H1 (cell line): ENCODE measurements around the gene TMC3. TPM values are rescaled to one million over a fixed set of nuclear protein-coding genes. Genes with fewer than 3 reads are reported as not detected.

Source experiments
- CTCF ChIA-PET: fragments of 300-600 bp; sonication (Branson Sonifier 250); formaldehyde crosslinking; loops from one replicate; lab custom pipeline; 2021; ENCODE audit not compliant: partially characterized antibody; lab: Charles Lee
- POLR2A ChIA-PET: fragments of 300-600 bp; sonication (Branson Sonifier 250); formaldehyde crosslinking; loops from one replicate; lab custom pipeline; 2021; ENCODE audit warnings: inconsistent platforms; ENCODE audit not compliant: partially characterized antibody; lab: Charles Lee
- DNase-seq, 2 experiments: peaks; one replicate each; pipeline versions ENCODE4 v3.0.0 to v3.0.0-alpha.2; 2010 to 2022; ENCODE audit warnings: low spot score in 2 of 2, low read depth in 1 of 2, mixed read lengths in 1 of 2
- FAIRE-seq: peaks from 2 replicates; lab custom pipeline; 2011; peaks lifted over from hg19 to GRCh38; lab: Jason Lieb, UNC
- H2AFZ ChIP-seq: 2 replicates; pipeline ENCODE4 v1.8.1; 2012; ENCODE audit warnings: low read length, inconsistent platforms
- H2AK5ac ChIP-seq: 2 replicates; pipeline ENCODE4 v1.6.1; 2013; ENCODE audit warnings: low read depth, low read length
- H2BK120ac ChIP-seq: replicated peaks from 2 replicates; pipeline ENCODE3; 2013; ENCODE audit warnings: low read depth, low read length, inconsistent platforms
- H2BK12ac ChIP-seq: 2 replicates; pipeline ENCODE4 v1.6.1; 2013; ENCODE audit warnings: low read depth, low read length
- H2BK15ac ChIP-seq: 2 replicates; pipeline ENCODE4 v1.6.1; 2013; ENCODE audit warnings: low read length
- H2BK20ac ChIP-seq: 2 replicates; pipeline ENCODE4 v1.6.1; 2013; ENCODE audit warnings: low read length
- H2BK5ac ChIP-seq: 2 replicates; pipeline ENCODE4 v1.6.1; 2013; ENCODE audit warnings: low read depth, low read length
- H3K14ac ChIP-seq: 2 replicates; pipeline ENCODE4 v1.6.1; 2013; ENCODE audit warnings: inconsistent platforms; ENCODE audit not compliant: insufficient read length
- H3K18ac ChIP-seq: 2 replicates; pipeline ENCODE4 v1.6.1; 2013; ENCODE audit warnings: low read length; ENCODE audit errors: extremely low read depth
- H3K23ac ChIP-seq: 2 replicates; pipeline ENCODE4 v1.6.1; 2013; ENCODE audit warnings: inconsistent platforms; ENCODE audit not compliant: insufficient read length
- H3K23me2 ChIP-seq: 2 replicates; pipeline ENCODE4 v1.6.1; 2013; ENCODE audit warnings: low read depth, low read length
- H3K27ac ChIP-seq: 2 replicates; pipeline ENCODE4 v1.6.1; 2011; ENCODE audit warnings: low read depth, low read length, inconsistent platforms
- H3K27me3 ChIP-seq, 4 experiments: replicated peaks in 1 of 4; 1 replicate in 1 of 4; 2 replicates in 3 of 4; pipeline versions ENCODE4 v1.6.1 to v1.8.1; 2011 to 2013; ENCODE audit warnings: low read length in 3 of 4, mild to moderate bottlenecking in 3 of 4, inconsistent platforms in 2 of 4, mixed read lengths in 2 of 4, moderate library complexity in 1 of 4; ENCODE audit not compliant: control insufficient read depth in 3 of 4, insufficient read depth in 3 of 4; ENCODE audit errors: extremely low read depth in 1 of 4
- H3K36me3 ChIP-seq, 4 experiments: 2 replicates each; pipeline versions ENCODE4 v1.6.1 to v1.8.1; 2011 to 2013; ENCODE audit warnings: mild to moderate bottlenecking in 4 of 4, low read length in 3 of 4, moderate library complexity in 2 of 4, control low read depth in 1 of 4, inconsistent platforms in 1 of 4; ENCODE audit not compliant: insufficient read depth in 4 of 4, control insufficient read depth in 2 of 4
- H3K4ac ChIP-seq: replicated peaks from 2 replicates; pipeline ENCODE3; 2013; ENCODE audit warnings: low read length, low read depth, mixed read lengths, inconsistent platforms; ENCODE audit not compliant: insufficient read length
- H3K4me1 ChIP-seq, 4 experiments: replicated peaks in 1 of 4; 1 replicate in 1 of 4; 2 replicates in 3 of 4; pipeline versions ENCODE4 v1.6.1 to v1.8.1; 2011 to 2013; ENCODE audit warnings: low read length in 3 of 4, inconsistent platforms in 2 of 4, mixed read lengths in 1 of 4; ENCODE audit not compliant: insufficient read depth in 4 of 4, control insufficient read depth in 3 of 4
- H3K4me2 ChIP-seq, 2 experiments: 2 replicates each; pipeline versions ENCODE4 v1.6.1 to v1.8.1; 2011 to 2013; ENCODE audit warnings: low read depth in 2 of 2, low read length in 2 of 2, control low read depth in 1 of 2, inconsistent platforms in 1 of 2, mild to moderate bottlenecking in 1 of 2; ENCODE audit not compliant: insufficient read depth in 1 of 2
- H3K4me3 ChIP-seq, 4 experiments: fragments of 200-600, 300-600 bp in 1 of 4; sonication (generic), shearing (Covaris generic), sonication (Bioruptor Twin) in 1 of 4; 2 replicates each; pipeline versions ENCODE4 v1.5.1 to v1.8.1; 2011 to 2016; ENCODE audit warnings: low read length in 4 of 4, low read depth in 3 of 4, control low read depth in 2 of 4, inconsistent platforms in 2 of 4, mild to moderate bottlenecking in 2 of 4, mixed read lengths in 1 of 4, moderate library complexity in 1 of 4; ENCODE audit not compliant: insufficient read depth in 2 of 4; ENCODE audit errors: extremely low read depth in 1 of 4
- H3K56ac ChIP-seq: replicated peaks from 2 replicates; pipeline ENCODE3; 2013; ENCODE audit warnings: low read depth, mild to moderate bottlenecking, mixed read lengths, low read length, inconsistent platforms; ENCODE audit not compliant: insufficient read length
- H3K79me1 ChIP-seq: 2 replicates; pipeline ENCODE4 v1.6.1; 2013; ENCODE audit warnings: low read depth, low read length, control low read depth
- H3K79me2 ChIP-seq, 2 experiments: 2 replicates each; pipeline versions ENCODE4 v1.6.1 to v1.8.1; 2012 to 2013; ENCODE audit warnings: low read length in 2 of 2, mild to moderate bottlenecking in 2 of 2, inconsistent platforms in 1 of 2; ENCODE audit not compliant: insufficient read depth in 2 of 2, control insufficient read depth in 1 of 2
- H3K9ac ChIP-seq, 4 experiments: replicated peaks in 1 of 4; 1 replicate in 1 of 4; 2 replicates in 3 of 4; pipeline versions ENCODE4 v1.6.1 to v1.8.1; 2011 to 2013; ENCODE audit warnings: low read depth in 3 of 4, low read length in 3 of 4, control low read depth in 2 of 4, mild to moderate bottlenecking in 2 of 4, moderate library complexity in 2 of 4, inconsistent platforms in 1 of 4; ENCODE audit errors: extremely low read depth in 1 of 4
- H3K9me3 ChIP-seq, 2 experiments: 2 replicates each; pipeline versions ENCODE4 v1.6.1 to v1.8.1; 2012 to 2013; ENCODE audit warnings: mild to moderate bottlenecking in 2 of 2, moderate library complexity in 2 of 2, control low read depth in 1 of 2, inconsistent platforms in 1 of 2, low read depth in 1 of 2, low read length in 1 of 2, mixed read lengths in 1 of 2; ENCODE audit not compliant: insufficient read depth in 2 of 2
- H4K20me1 ChIP-seq, 2 experiments: replicated peaks in 1 of 2; 2 replicates each; pipeline versions ENCODE3 to v1.8.1; 2011 to 2013; ENCODE audit warnings: inconsistent platforms in 2 of 2, low read length in 2 of 2, mild to moderate bottlenecking in 1 of 2; ENCODE audit not compliant: insufficient read depth in 2 of 2, control insufficient read depth in 1 of 2
- H4K5ac ChIP-seq: 2 replicates; pipeline ENCODE4 v1.6.1; 2013; ENCODE audit warnings: low read length, low read depth, mixed read lengths, inconsistent platforms; ENCODE audit not compliant: insufficient read length
- H4K8ac ChIP-seq: 2 replicates; pipeline ENCODE4 v1.8.0; 2013; ENCODE audit warnings: mild to moderate bottlenecking, moderate library complexity, low read length, inconsistent platforms; ENCODE audit not compliant: insufficient read depth; ENCODE audit errors: extremely low read depth
- H4K91ac ChIP-seq: replicated peaks from 2 replicates; pipeline ENCODE3; 2013; ENCODE audit warnings: low read length, mixed read lengths, inconsistent platforms; ENCODE audit not compliant: insufficient read length
- ASH2L ChIP-seq: fragments of 200-600, 300-600 bp; sonication (generic); IDR thresholded peaks from one replicate; pipeline ENCODE4 v1.7.1; 2017; ENCODE audit warnings: low read length
- ATF3 ChIP-seq: IDR thresholded peaks from 2 replicates; pipeline ENCODE4 v1.6.1; 2011; ENCODE audit warnings: low read depth, mild to moderate bottlenecking, low read length; ENCODE audit not compliant: insufficient read depth
- CBX5 ChIP-seq: fragments of 300-800, 300-1000 bp; sonication (generic); IDR thresholded peaks from 2 replicates; pipeline ENCODE4 v1.7.1; 2016; ENCODE audit warnings: antibody characterized with exemption, low read length, low read depth
- CEBPB ChIP-seq: IDR thresholded peaks from 2 replicates; pipeline ENCODE4 v1.6.1; 2012; ENCODE audit warnings: low read depth, low read length
- CREB1 ChIP-seq: IDR thresholded peaks from 2 replicates; pipeline ENCODE4 v1.6.1; 2012; ENCODE audit warnings: inconsistent platforms
- CTBP2 ChIP-seq: IDR thresholded peaks from 2 replicates; pipeline ENCODE4 v1.7.0; 2011; ENCODE audit warnings: borderline replicate concordance, mild to moderate bottlenecking, moderate library complexity, mixed read lengths, low read length; ENCODE audit not compliant: insufficient read depth, insufficient read length
- KDM4A ChIP-seq: IDR thresholded peaks from one replicate; pipeline ENCODE4 v1.7.1; 2012; ENCODE audit warnings: low read depth, mild to moderate bottlenecking, moderate library complexity, low read length, inconsistent platforms; ENCODE audit not compliant: severe bottlenecking
- POLR2AphosphoS5 ChIP-seq: IDR thresholded peaks from 2 replicates; pipeline ENCODE4 v1.6.1; 2011; ENCODE audit warnings: low read depth, low read length
- RAD21 ChIP-seq, 2 experiments: IDR thresholded peaks in 1 of 2; conservative IDR thresholded peaks in 1 of 2; 2 replicates each; pipeline ENCODE4 v1.6.1; 2011; ENCODE audit warnings: low read depth in 2 of 2, low read length in 2 of 2, improper control_type of control experiment in 1 of 2, inconsistent platforms in 1 of 2, mild to moderate bottlenecking in 1 of 2, moderate library complexity in 1 of 2
- SAP30 ChIP-seq: fragments of 300-600 bp; sonication (generic); IDR thresholded peaks from 2 replicates; pipeline ENCODE4 v1.7.1; 2012; ENCODE audit warnings: low read length, moderate library complexity, mild to moderate bottlenecking, inconsistent platforms; ENCODE audit not compliant: insufficient read depth, insufficient replicate concordance
- SIX5 ChIP-seq: IDR thresholded peaks from 2 replicates; pipeline ENCODE4 v1.6.1; 2011; ENCODE audit warnings: mild to moderate bottlenecking, low read depth, low read length
- SP1 ChIP-seq: IDR thresholded peaks from 2 replicates; pipeline ENCODE4 v1.6.1; 2011; ENCODE audit warnings: low read depth, low read length
- YY1 ChIP-seq: IDR thresholded peaks from 2 replicates; pipeline ENCODE4 v1.6.1; 2011; ENCODE audit warnings: low read depth, mild to moderate bottlenecking, low read length
- ZNF274 ChIP-seq: IDR thresholded peaks from 2 replicates; pipeline ENCODE4 v1.7.0; 2012; ENCODE audit warnings: low read length, borderline replicate concordance; ENCODE audit errors: extremely low read depth
- WGBS, 2 experiments: shearing (Covaris generic) in 1 of 2; methylation state at CpG; one replicate each; pipeline versions ENCODE4 v1.1.6 to v1.1.7; 2013 to 2015; ENCODE audit warnings: low lambda C conversion rate in 2 of 2, mixed read lengths in 2 of 2, inconsistent platforms in 1 of 2, low coverage in 1 of 2, missing lambda C conversion rate in 1 of 2; ENCODE audit not compliant: insufficient replicate concordance in 2 of 2, insufficient coverage in 1 of 2, insufficient read length in 1 of 2; ENCODE audit errors: extremely low coverage in 1 of 2, missing lambda C conversion rate in 1 of 2; 5-methylcytosine and 5-hydroxymethylcytosine counted together
- polyA plus RNA-seq, 7 experiments: library from polyadenylated mRNA; depleted of rRNA in 3 of 7; stranded (reverse) in 5 of 7; unstranded in 2 of 7; fragments of >200 nt in 5 of 7; fragments of 200-250 nt in 2 of 7; gene quantifications; 1 replicate in 5 of 7; 2 replicates in 1 of 7; 4 replicates in 1 of 7; pipeline versions ENCODE4 v1.2.1 to v1.2.3, GENCODE V29; 2011 to 2013; ENCODE audit warnings: missing spikeins in 2 of 7, mixed read lengths in 2 of 7
- total RNA-seq: library from RNA; stranded (reverse); fragmentation: NEBNext Ultra II Directional; extraction: Animal tissue kit (Norgen Biotek cat#: 25700); gene quantifications from 2 replicates; pipeline ENCODE4 v1.2.1, GENCODE V29; 2021

TMC3 gene
- total and polyA plus RNA-seq, 2 of the 8 experiments (the other 6 are each of a cell fraction or from before 2014, with no cell fraction given): not detected

GRCh38 chr15:81297147-81297572 is 76.9 kb downstream of the TMC3 start:
- Histone ChIP-seq H2BK15ac (no peak overlapping the region), H3K9ac (no peak overlapping the region), H3K27me3 (no peaks in the 10 kb centered on the region; a peak in 1 of 7 replicates), H3K4ac (no peak overlapping the region), H4K91ac (no peak overlapping the region), H3K36me3 (no peaks in the 10 kb centered on the region), H4K20me1 (no peaks in the 10 kb centered on the region), H3K9me3 (no peaks in the 10 kb centered on the region), H4K8ac (no peak overlapping the region), H3K4me2 (no peak overlapping the region), H3K4me3 (no peak overlapping the region), H3K56ac (no peak overlapping the region), H3K79me1 (no peaks in the 10 kb centered on the region), H3K23ac (no peak overlapping the region), H2BK120ac (no peak overlapping the region), H2BK20ac (no peak overlapping the region), H3K27ac (no peak overlapping the region), H2BK12ac (no peak overlapping the region), H3K79me2 (no peaks in the 10 kb centered on the region), H3K23me2 (no peaks in the 10 kb centered on the region), H3K4me1 (peaks cover 0 to 7% (median 4%) of the 10 kb centered on the region in 4 experiments; a peak in 5 of 7 replicates), H3K18ac (no peak overlapping the region), H2BK5ac (no peak overlapping the region), H2AFZ (no peak overlapping the region), H4K5ac (no peak overlapping the region), H2AK5ac (no peak overlapping the region), H3K14ac (no peak overlapping the region)
- CTCF ChIA-PET: interaction anchor here (1.2 to 2.9 kb wide), 3 partner anchors 14 to 103 kb away, joined by 3 to 14 read pairs (median 3); no protein-coding TSS in a partner anchor
- no peak for FAIRE-seq
- DNase-seq: no peak
- 90% methylated on average over 3 of the region's 3 CpGs; no CpG with 5 or more reads in 1 of the 2 experiments for WGBS, 2 experiments
- POLR2A ChIA-PET: no interaction called here
- no peak for TF ChIP-seq CTBP2
- TF ChIP-seq ASH2L: no peak
- TF ChIP-seq YY1: no peak
- no peak for TF ChIP-seq SAP30
- TF ChIP-seq CEBPB: no peak
- no peak for TF ChIP-seq ZNF274
- no peak for TF ChIP-seq RAD21 (IDR thresholded peaks at IDR 0.05 in 1 of 2, conservative IDR thresholded peaks at IDR 0.05 in 1 of 2; ENCODE audit: low read depth in 2 of 2, low read length in 2 of 2)
- TF ChIP-seq KDM4A: no peak
- no peak for TF ChIP-seq CBX5
- no peak for TF ChIP-seq POLR2AphosphoS5
- no peak for TF ChIP-seq CREB1
- TF ChIP-seq SP1: no peak
- no peak for TF ChIP-seq SIX5
- TF ChIP-seq ATF3: no peak
